Naive thymus-derived CD4-positive, alpha-beta T cell (primary cell): ENCODE results near the gene ACACA. TPM values are rescaled to one million over a fixed set of nuclear protein-coding genes. Genes with fewer than 3 reads are reported as not detected.
A peak's percentile ranks its signal among the peaks of the same experiment; 100 is the strongest.

Experiments
- ATAC-seq: fragments of 150-1000 bp; cut with Tn5 transposase; 2 replicates; pipeline ENCODE4 v1.10.0; 2021; ENCODE audit warnings: mild to moderate bottlenecking, moderate library complexity
- CTCF ChIA-PET: fragments of 350-600 bp; sonication (Branson Sonifier 250); formaldehyde crosslinking; loops from one replicate; lab custom pipeline; 2021; ENCODE audit warnings: antibody characterized with exemption; lab: Charles Lee
- POLR2A ChIA-PET: fragments of 350-600 bp; sonication (Branson Sonifier 250); formaldehyde crosslinking; loops from one replicate; lab custom pipeline; 2021; ENCODE audit warnings: antibody characterized with exemption, inconsistent platforms; lab: Charles Lee
- DNase-seq, 9 donors: peaks; one replicate each; pipeline versions ENCODE4 v3.0.0 to v3.0.0-alpha.2; 2020 to 2022; ENCODE audit warnings: mixed read lengths in 1 of 9
- H3K27ac ChIP-seq: one replicate; pipeline ENCODE4 v1.7.0; 2013; ENCODE audit warnings: mild to moderate bottlenecking, low read depth, low read length, moderate library complexity
- H3K27me3 ChIP-seq, 2 donors: one replicate each; pipeline ENCODE4 v1.7.0; 2013; ENCODE audit warnings: low read length in 2 of 2, mild to moderate bottlenecking in 2 of 2, moderate library complexity in 2 of 2; ENCODE audit not compliant: control insufficient read depth in 2 of 2, insufficient read depth in 2 of 2
- H3K36me3 ChIP-seq, 3 experiments: 1 replicate in 2 of 3; 2 replicates in 1 of 3; pipeline ENCODE4 v1.7.0; 2013; ENCODE audit warnings: low read length in 3 of 3, mild to moderate bottlenecking in 3 of 3, moderate library complexity in 1 of 3; ENCODE audit not compliant: insufficient read depth in 3 of 3, control insufficient read depth in 2 of 3
- H3K4me1 ChIP-seq, 2 donors: one replicate each; pipeline ENCODE4 v1.7.0; 2013; ENCODE audit warnings: low read length in 2 of 2, mild to moderate bottlenecking in 2 of 2, moderate library complexity in 1 of 2; ENCODE audit not compliant: control insufficient read depth in 2 of 2, insufficient read depth in 2 of 2
- H3K4me3 ChIP-seq: 2 replicates; pipeline ENCODE4 v1.7.0; 2013; ENCODE audit warnings: mild to moderate bottlenecking, low read length
- H3K9me3 ChIP-seq, 3 experiments: 1 replicate in 2 of 3; 2 replicates in 1 of 3; pipeline ENCODE4 v1.7.0; 2013; ENCODE audit warnings: low read length in 3 of 3; ENCODE audit not compliant: control insufficient read depth in 2 of 3
- H3K27ac Mint-ChIP-seq, 9 donors: one replicate each; pipeline ENCODE4 v1.8.0; 2020 to 2022; ENCODE audit warnings: mixed read lengths in 9 of 9, mild to moderate bottlenecking in 8 of 9, moderate library complexity in 5 of 9, inconsistent platforms in 2 of 9
- H3K27me3 Mint-ChIP-seq, 5 donors: one replicate each; pipeline ENCODE4 v1.8.0; 2021 to 2022; ENCODE audit warnings: mixed read lengths in 5 of 5, mild to moderate bottlenecking in 1 of 5
- H3K36me3 Mint-ChIP-seq, 5 donors: one replicate each; pipeline ENCODE4 v1.8.0; 2020 to 2022; ENCODE audit warnings: mixed read lengths in 5 of 5, mild to moderate bottlenecking in 3 of 5, inconsistent platforms in 1 of 5
- H3K4me1 Mint-ChIP-seq, 7 donors: one replicate each; pipeline ENCODE4 v1.8.0; 2020 to 2022; ENCODE audit warnings: mixed read lengths in 7 of 7, mild to moderate bottlenecking in 3 of 7, inconsistent platforms in 1 of 7
- H3K4me3 Mint-ChIP-seq, 10 donors: one replicate each; pipeline ENCODE4 v1.8.0; 2020 to 2022; ENCODE audit warnings: mild to moderate bottlenecking in 10 of 10, mixed read lengths in 10 of 10, moderate library complexity in 6 of 10, inconsistent platforms in 2 of 10
- H3K9me3 Mint-ChIP-seq, 11 donors: one replicate each; pipeline ENCODE4 v1.8.0; 2020 to 2022; ENCODE audit warnings: mixed read lengths in 11 of 11, mild to moderate bottlenecking in 4 of 11, inconsistent platforms in 1 of 11, moderate library complexity in 1 of 11
- intact Hi-C, 2 donors: fragments of 100-400 bp; cut with micrococcal nuclease; formaldehyde crosslinking; loops; one replicate each; pipeline ENCODE4 v1.15.1; 2023
- polyA plus RNA-seq, 2 donors: library from polyadenylated mRNA; unstranded; fragments of 300-500 nt; fragmentation: Illumina TruSeq; gene quantifications; one replicate each; pipeline ENCODE4 v1.2.3, GENCODE V29; 2021
- total RNA-seq, 6 experiments: library from RNA in 5 of 6; stranded (reverse) in 5 of 6; gene quantifications; 1 replicate in 5 of 6; 2 replicates in 1 of 6; pipeline ENCODE4 v1.2.3 and lab custom pipeline; 2021 to 2026

The ACACA gene
- total and polyA plus RNA-seq, 7 experiments from 2014 or later, result 6.1 to 47.0 (median 14.5) TPM

DNA sequence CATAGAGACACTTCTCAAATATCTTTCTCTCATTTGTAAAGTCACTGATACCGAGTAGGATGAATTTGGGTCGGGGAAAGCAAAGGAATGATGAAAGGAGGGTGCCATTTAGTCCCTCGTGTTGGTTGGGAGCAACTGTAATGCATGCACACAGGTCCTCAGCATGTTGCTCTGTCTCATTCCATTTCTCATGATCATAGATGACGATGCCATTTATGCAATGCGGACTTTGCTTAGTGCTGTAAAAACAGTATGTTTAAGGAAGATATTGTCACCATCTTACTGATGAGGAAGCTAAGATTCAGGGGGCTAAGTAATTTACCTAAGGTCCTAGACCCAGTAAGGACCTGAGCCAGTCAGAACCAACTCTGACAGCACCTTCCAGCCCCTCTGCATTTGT is 357.8 kb downstream of the ACACA start:
- H3K9me3 ChIP-seq, result no peaks in the 10 kb centered on the region
- Mint-ChIP-seq H3K4me3 (no peak overlapping the region), H3K9me3 (no peaks in the 10 kb centered on the region), H3K4me1 (peaks cover 6 to 9% (median 7%) of the 10 kb centered on the region in 7 donors), H3K36me3 (peaks cover 0 to 25% (median 0%) of the 10 kb centered on the region in 5 donors), H3K27me3 (no peaks in the 10 kb centered on the region), H3K27ac (peak overlapping the region in 1 of 9 donors; percentile 16)
- ChIA-PET CTCF (interaction anchor here (0.6 to 5.0 kb wide), 10 partner anchors 10 to 768 kb away, joined by 3 to 42 read pairs (median 3); partner anchors contain the start of gene MRM1), POLR2A (interaction anchor here (0.6 to 1.3 kb wide), 2 partner anchors 295 to 448 kb away, joined by 3 read pairs; no protein-coding TSS in a partner anchor)
- no peaks in the 10 kb centered on the region for H3K27me3 ChIP-seq
- no peaks in the 10 kb centered on the region for H3K4me1 ChIP-seq
- ATAC-seq (no peak), DNase-seq (no peak)
- H3K27ac ChIP-seq, result no peak overlapping the region
- no peak overlapping the region for H3K4me3 ChIP-seq
- peaks cover 0 to 39% (median 5%) of the 10 kb centered on the region in 3 experiments for H3K36me3 ChIP-seq
- intact Hi-C loops, result loop anchor here in 1 of 2 donors (5.0 kb wide), 1 partner anchor 188 kb away; no protein-coding TSS in a partner anchor

DNA sequence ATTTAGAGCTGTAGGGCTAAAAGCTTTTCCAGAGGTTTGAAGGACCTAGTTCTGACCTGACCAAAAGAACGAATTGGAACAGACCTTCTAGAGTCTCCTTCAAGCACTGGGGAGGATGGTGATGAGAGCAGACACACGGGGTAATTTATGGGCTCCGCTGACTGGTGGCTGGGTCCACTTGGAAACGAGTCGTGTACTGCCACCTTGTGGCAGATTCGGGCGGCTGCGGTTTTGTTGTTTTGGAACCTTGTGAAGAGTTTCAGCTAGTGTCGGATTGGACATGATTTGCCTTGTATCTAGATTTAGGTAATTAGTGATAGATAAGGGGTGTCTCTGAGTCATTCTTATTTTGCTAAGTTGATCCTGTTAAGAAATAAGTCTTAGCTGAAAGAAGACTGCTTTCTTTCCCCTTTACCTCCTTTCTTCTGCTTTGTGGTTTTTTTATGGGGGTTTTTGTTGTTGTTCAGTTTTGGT is 359.0 kb downstream of the ACACA start:
- CTCF ChIA-PET, result interaction anchor here (0.6 to 5.0 kb wide), 16 partner anchors 9 to 446 kb away, joined by 3 to 42 read pairs (median 4); partner anchors contain the start of gene MRM1

DNA sequence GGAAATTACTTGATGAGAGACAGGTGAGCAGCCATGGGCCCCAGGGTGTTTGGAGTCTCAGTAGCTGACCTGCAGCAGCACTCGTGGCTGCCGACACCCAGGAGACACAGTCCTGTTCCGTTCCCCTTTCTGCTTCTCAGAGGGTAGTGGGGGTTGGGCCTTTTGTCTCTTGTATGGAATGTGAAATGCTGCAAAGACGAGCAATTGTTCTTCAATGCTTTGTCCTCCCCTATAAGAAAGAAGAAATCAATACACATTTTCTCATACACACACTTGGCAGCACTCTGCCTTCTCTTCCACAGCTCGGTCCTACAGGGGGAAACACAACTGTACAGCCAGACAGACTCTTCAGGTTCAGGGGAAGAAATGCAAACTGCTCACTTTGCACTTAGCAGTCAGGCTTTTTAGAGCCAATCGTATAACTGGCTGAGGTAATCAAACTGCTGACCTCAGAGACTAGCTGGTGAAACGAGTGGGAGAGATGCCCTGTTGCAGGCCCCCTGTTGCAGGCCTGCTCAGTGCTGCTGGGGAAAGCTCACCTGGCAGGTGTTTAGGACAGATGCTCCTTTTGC is 361.2 kb downstream of the ACACA start:
- no peak overlapping the region for H3K4me3 ChIP-seq
- H3K4me3 Mint-ChIP-seq, result no peak overlapping the region
- DNase-seq, result no peak
- H3K9me3 Mint-ChIP-seq, result no peaks in the 10 kb centered on the region
- H3K27ac ChIP-seq, result no peak overlapping the region
- H3K4me1 ChIP-seq, result no peaks in the 10 kb centered on the region
- H3K4me1 Mint-ChIP-seq, result peaks cover 11 to 15% (median 12%) of the 10 kb centered on the region in 7 donors
- H3K9me3 ChIP-seq, result no peaks in the 10 kb centered on the region
- H3K36me3 Mint-ChIP-seq, result peaks cover 2 to 10% (median 4%) of the 10 kb centered on the region in 5 donors
- peaks cover 0 to 30% (median 3%) of the 10 kb centered on the region in 3 experiments for H3K36me3 ChIP-seq
- H3K27ac Mint-ChIP-seq, result peak overlapping the region in 4 of 9 donors; percentile 37 to 56 (median 40)
- POLR2A ChIA-PET, result interaction anchor here (1.2 kb wide), 1 partner anchor 11 kb away, joined by 3 read pairs; no protein-coding TSS in a partner anchor
- ATAC-seq, result no peak
- H3K27me3 ChIP-seq, result no peaks in the 10 kb centered on the region
- CTCF ChIA-PET, result interaction anchor here (0.7 to 5.0 kb wide), 3 partner anchors 416 to 443 kb away, joined by 3 to 42 read pairs (median 4); no protein-coding TSS in a partner anchor
- intact Hi-C loops, result loop anchor here in 1 of 2 donors (5.0 kb wide), 1 partner anchor 192 kb away; no protein-coding TSS in a partner anchor
- H3K27me3 Mint-ChIP-seq, result no peaks in the 10 kb centered on the region

More for the DNA sequence above, 359.0 kb downstream of the ACACA start:
- no peaks in the 10 kb centered on the region for H3K9me3 Mint-ChIP-seq
- peaks cover 11 to 15% (median 12%) of the 10 kb centered on the region in 7 donors for H3K4me1 Mint-ChIP-seq
- H3K27ac ChIP-seq, result no peak overlapping the region
- H3K27me3 ChIP-seq, result no peaks in the 10 kb centered on the region
- no peaks in the 10 kb centered on the region for H3K9me3 ChIP-seq
- H3K27me3 Mint-ChIP-seq, result no peaks in the 10 kb centered on the region
- no peaks in the 10 kb centered on the region for H3K4me1 ChIP-seq
- DNase-seq, result peak; percentile 42 to 74 (median 69)
- intact Hi-C loops, result loop anchor here (1.0 to 5.0 kb wide), 5 partner anchors 99 to 444 kb away; partner anchors contain the start of gene AATF (in 1 of the 2)
- ATAC-seq, result peak; percentile 91
- POLR2A ChIA-PET, result interaction anchor here (0.7 to 1.3 kb wide), 2 partner anchors 71 to 447 kb away, joined by 3 read pairs; no protein-coding TSS in a partner anchor
- H3K27ac Mint-ChIP-seq, result peak overlapping the region in 3 of 9 donors; percentile 28 to 75 (median 32)
- no peak overlapping the region for H3K4me3 ChIP-seq
- peaks cover 3 to 26% (median 4%) of the 10 kb centered on the region in 5 donors for H3K36me3 Mint-ChIP-seq
- no peak overlapping the region for H3K4me3 Mint-ChIP-seq
- peaks cover 2 to 41% (median 3%) of the 10 kb centered on the region in 3 experiments for H3K36me3 ChIP-seq

DNA sequence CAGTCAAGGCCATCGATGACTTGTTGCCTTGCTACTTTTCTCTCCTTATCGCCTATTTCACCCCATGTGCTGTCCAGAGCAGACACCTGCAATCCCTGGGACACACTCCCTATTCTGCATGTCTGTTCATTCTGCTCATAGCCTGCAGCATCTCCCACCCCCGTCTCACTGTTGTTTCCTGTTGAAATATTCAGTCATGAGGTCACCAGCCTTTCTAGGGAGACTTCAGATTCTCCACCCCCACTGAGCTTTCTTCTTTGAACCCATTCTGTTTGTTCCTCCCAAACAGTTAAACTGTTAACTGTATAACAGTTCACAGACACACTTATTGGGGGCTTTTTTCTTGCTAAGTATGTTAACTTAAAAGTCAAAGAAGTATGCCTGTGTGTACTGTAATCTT is 363.4 kb downstream of the ACACA start:
- Mint-ChIP-seq H3K36me3 (peaks cover 2 to 9% (median 4%) of the 10 kb centered on the region in 5 donors), H3K27ac (peak overlapping the region in 7 of 9 donors; percentile 6 to 75 (median 47)), H3K27me3 (no peaks in the 10 kb centered on the region), H3K9me3 (no peaks in the 10 kb centered on the region), H3K4me3 (peak overlapping the region in 1 of 10 donors; percentile 11), H3K4me1 (peaks cover 11 to 19% (median 14%) of the 10 kb centered on the region in 7 donors)
- peaks cover 0 to 36% (median 3%) of the 10 kb centered on the region in 3 experiments for H3K36me3 ChIP-seq
- H3K4me3 ChIP-seq, result no peak overlapping the region
- no peaks in the 10 kb centered on the region for H3K9me3 ChIP-seq
- ChIA-PET CTCF (interaction anchor here (0.8 kb wide), 1 partner anchor 440 kb away, joined by 3 read pairs; no protein-coding TSS in a partner anchor), POLR2A (interaction anchor here (0.7 kb wide), 1 partner anchor 87 kb away, joined by 3 read pairs; no protein-coding TSS in a partner anchor)
- no peaks in the 10 kb centered on the region for H3K4me1 ChIP-seq
- intact Hi-C loops, result no loop called here
- DNase-seq (no peak), ATAC-seq (no peak)
- no peaks in the 10 kb centered on the region for H3K27me3 ChIP-seq
- no peak overlapping the region for H3K27ac ChIP-seq

DNA sequence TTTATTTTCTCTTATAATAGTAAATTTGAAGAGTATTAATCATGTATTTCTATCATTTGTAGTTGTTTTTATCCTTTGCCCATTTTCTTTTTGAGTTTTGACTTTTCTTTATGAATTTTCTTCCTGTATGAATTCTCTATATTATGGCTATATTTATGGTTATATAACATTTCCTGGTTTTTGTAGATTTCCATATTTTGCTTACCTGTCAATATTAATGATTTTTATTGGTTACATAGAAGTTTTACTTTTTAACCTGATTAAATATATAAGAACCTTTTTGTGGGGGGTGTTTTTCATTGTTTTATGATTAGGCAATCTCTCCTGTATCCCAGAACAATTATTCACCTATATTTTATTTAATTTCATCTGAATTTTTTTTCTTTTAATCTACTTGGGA is 364.7 kb downstream of the ACACA start:
- Histone ChIP-seq H3K27me3 (no peaks in the 10 kb centered on the region), H3K36me3 (peaks cover 0 to 45% (median 3%) of the 10 kb centered on the region in 3 experiments), H3K9me3 (no peaks in the 10 kb centered on the region), H3K4me1 (no peaks in the 10 kb centered on the region), H3K27ac (no peak overlapping the region), H3K4me3 (no peak overlapping the region)
- Mint-ChIP-seq H3K36me3 (peaks cover 2 to 16% (median 9%) of the 10 kb centered on the region in 5 donors), H3K27ac (no peak overlapping the region), H3K27me3 (no peaks in the 10 kb centered on the region), H3K4me1 (peaks cover 5 to 16% (median 11%) of the 10 kb centered on the region in 7 donors), H3K4me3 (no peak overlapping the region), H3K9me3 (no peaks in the 10 kb centered on the region)
- POLR2A ChIA-PET, result no interaction called here
- ATAC-seq, result no peak
- CTCF ChIA-PET, result no interaction called here
- intact Hi-C loops, result no loop called here
- DNase-seq, result no peak

DNA sequence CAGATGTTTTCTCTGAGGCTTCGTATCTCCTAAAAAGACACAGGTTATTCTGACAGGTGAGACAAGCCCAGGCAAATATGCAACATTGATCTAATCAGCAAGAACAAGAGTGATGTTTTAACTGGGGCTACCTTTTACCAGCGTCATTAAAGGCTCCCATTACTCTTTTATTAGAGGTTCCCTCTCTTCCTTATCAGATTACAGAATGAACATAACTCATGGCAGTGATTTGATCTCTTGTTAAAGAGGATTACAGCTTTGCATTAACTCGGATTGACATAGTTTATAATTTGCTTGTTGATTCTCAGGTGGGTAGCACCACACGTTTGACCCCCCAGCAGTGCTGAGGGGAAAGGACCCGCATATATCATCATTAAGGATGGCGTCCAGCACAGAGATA is 367.4 kb downstream of the ACACA start:
- DNase-seq, result no peak
- Histone ChIP-seq H3K9me3 (no peaks in the 10 kb centered on the region), H3K36me3 (peaks cover 0 to 48% (median 3%) of the 10 kb centered on the region in 3 experiments), H3K27me3 (no peaks in the 10 kb centered on the region), H3K27ac (peak overlapping the region; percentile 7), H3K4me3 (no peak overlapping the region), H3K4me1 (no peaks in the 10 kb centered on the region)
- intact Hi-C loops, result no loop called here
- Mint-ChIP-seq H3K36me3 (peaks cover 4 to 25% (median 12%) of the 10 kb centered on the region in 5 donors), H3K27me3 (no peaks in the 10 kb centered on the region), H3K4me1 (peaks cover 5 to 16% (median 11%) of the 10 kb centered on the region in 7 donors), H3K4me3 (no peak overlapping the region), H3K9me3 (no peaks in the 10 kb centered on the region), H3K27ac (peak overlapping the region in 2 of 9 donors; percentile 27 to 73)
- ATAC-seq, result no peak
- CTCF ChIA-PET, result interaction anchor here (0.7 kb wide), 1 partner anchor 1502 kb away, joined by 3 read pairs; no protein-coding TSS in a partner anchor
- POLR2A ChIA-PET, result no interaction called here
